Right atrium auricular region (tissue), 2 donors: ENCODE measurements around the gene ABL2. TPM values are rescaled to one million over a fixed set of nuclear protein-coding genes. Genes with fewer than 3 reads are reported as not detected.

Source experiments
- DNase-seq: peaks from one replicate; pipeline ENCODE4 v3.0.0-alpha.2; 2019; ENCODE audit warnings: low spot score
- H3K27ac ChIP-seq, 2 donors: fragments of 200-600 bp; sonication (generic); 1 replicate in 1 of 2; 2 replicates in 1 of 2; pipeline ENCODE4 v1.5.1; 2016 to 2019
- H3K27me3 ChIP-seq, 2 donors: fragments of 200-600 bp; sonication (generic); one replicate each; pipeline versions ENCODE4 v1.5.1 to v1.6.0; 2017 to 2019
- H3K36me3 ChIP-seq: fragments of 200-600 bp; sonication (generic); one replicate; pipeline ENCODE4 v1.5.1; 2016
- H3K4me1 ChIP-seq, 2 donors: fragments of 200-600 bp; sonication (generic); one replicate each; pipeline versions ENCODE4 v1.5.1 to v1.6.0; 2017 to 2019
- H3K4me3 ChIP-seq, 2 donors: fragments of 200-600 bp; sonication (generic); 1 replicate in 1 of 2; 2 replicates in 1 of 2; pipeline ENCODE4 v1.5.1; 2017 to 2019; ENCODE audit warnings: mild to moderate bottlenecking in 1 of 2, moderate library complexity in 1 of 2
- H3K9me3 ChIP-seq, 2 donors: fragments of 200-600 bp; sonication (generic); one replicate each; pipeline ENCODE4 v1.5.1; 2019
- total RNA-seq, 2 donors: library from RNA; depleted of rRNA; stranded (reverse); fragments of >200 nt; gene quantifications; one replicate each; pipeline ENCODE4 v1.1.0, GENCODE V29; 2016
- TF ChIP-seq, protein P1 (sequence below), 2 donors: fragments of 200-600 bp; sonication (generic); IDR thresholded peaks; one replicate each; pipeline ENCODE4 v1.5.1; 2019; ENCODE audit warnings: antibody characterized with exemption in 2 of 2

ABL2 gene
- total RNA-seq, 2 donors from 2014 or later, result 6.3 to 12.1 TPM

DNA sequence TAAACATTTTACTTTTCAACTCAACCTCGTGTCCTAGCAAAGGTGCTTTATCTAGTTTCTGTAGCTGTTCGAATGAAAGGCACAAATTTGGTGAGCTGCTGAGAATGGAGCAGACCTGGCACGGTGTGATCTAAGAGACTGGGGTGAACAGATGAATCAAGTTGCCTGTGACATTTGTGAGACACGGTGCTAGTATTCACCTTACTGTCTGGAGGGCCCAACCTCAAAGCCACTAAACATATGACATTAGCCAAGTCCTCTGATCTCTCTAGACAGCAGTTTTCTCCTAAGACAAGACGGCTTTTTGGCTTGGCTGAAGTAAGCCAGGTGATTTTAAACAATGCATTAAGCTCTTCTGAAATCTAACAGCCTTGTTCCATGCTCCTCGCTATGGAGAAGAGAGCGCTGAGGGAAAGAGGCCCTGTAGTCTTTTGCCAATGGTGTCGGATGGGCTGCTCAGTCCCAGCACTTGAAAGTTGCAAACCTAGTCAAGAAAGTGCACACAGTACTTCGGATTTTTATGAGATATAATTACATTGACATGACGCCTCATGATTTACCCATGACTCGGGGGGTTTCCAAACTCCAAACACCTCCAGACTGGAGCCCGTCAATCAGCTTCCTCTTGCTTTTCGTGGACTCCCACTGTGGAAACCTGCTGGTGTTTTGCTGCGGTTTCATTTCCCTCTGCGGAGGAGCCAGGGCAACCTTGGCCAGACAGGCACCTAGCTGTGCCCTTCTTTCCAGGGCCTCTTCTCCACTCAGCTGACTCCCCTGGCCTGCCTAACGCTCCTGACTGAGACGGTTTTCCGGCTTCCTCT is 148.4 kb downstream of the ABL2 start:
- peaks cover 7% of the 10 kb centered on the region for H3K36me3 ChIP-seq
- peak overlapping the region; percentile 86 to 90 for H3K27ac ChIP-seq
- TF ChIP-seq, protein P1, sequence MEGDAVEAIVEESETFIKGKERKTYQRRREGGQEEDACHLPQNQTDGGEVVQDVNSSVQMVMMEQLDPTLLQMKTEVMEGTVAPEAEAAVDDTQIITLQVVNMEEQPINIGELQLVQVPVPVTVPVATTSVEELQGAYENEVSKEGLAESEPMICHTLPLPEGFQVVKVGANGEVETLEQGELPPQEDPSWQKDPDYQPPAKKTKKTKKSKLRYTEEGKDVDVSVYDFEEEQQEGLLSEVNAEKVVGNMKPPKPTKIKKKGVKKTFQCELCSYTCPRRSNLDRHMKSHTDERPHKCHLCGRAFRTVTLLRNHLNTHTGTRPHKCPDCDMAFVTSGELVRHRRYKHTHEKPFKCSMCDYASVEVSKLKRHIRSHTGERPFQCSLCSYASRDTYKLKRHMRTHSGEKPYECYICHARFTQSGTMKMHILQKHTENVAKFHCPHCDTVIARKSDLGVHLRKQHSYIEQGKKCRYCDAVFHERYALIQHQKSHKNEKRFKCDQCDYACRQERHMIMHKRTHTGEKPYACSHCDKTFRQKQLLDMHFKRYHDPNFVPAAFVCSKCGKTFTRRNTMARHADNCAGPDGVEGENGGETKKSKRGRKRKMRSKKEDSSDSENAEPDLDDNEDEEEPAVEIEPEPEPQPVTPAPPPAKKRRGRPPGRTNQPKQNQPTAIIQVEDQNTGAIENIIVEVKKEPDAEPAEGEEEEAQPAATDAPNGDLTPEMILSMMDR (IDR thresholded peaks at IDR 0.05), result no peak
- no peaks in the 10 kb centered on the region for H3K9me3 ChIP-seq
- no peak for DNase-seq
- no peaks in the 10 kb centered on the region for H3K27me3 ChIP-seq
- peaks cover 0 to 20% of the 10 kb centered on the region in 2 donors for H3K4me1 ChIP-seq
- peak overlapping the region; percentile 83 to 89 for H3K4me3 ChIP-seq

DNA sequence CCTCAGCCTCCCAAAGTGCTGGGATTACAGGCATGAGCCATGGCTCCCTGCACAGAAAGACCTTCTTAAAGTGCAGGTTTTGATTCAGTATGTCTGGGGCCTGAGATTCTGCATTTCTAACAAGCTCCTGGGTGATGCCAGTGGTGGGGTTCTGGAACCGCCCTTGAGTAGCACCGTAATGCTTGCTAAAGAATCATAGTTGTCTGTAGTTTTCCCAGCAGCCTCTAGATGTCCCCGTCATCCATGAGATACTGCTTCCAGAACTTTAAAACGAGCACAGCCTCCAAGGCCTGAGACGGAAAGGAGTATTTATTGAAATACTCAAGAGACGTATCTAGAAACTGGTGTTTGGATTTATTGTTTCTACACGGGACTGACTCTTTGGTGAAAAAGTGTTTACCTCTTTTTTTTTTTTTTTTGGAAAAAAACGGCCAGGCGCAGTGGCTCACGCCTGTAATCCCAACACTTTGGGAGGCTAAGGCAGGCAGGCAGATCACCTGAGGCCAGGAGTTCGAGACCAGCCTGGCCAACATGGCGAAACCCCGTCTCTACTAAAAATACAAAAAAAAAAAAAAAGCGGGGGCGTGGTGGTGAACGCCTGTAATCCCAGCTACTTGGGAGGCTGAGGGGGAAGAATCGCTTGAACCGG is 150.2 kb downstream of the ABL2 start:
- Histone ChIP-seq H3K36me3 (no peaks in the 10 kb centered on the region), H3K4me3 (no peak overlapping the region), H3K4me1 (peaks cover 0 to 20% of the 10 kb centered on the region in 2 donors), H3K27me3 (no peaks in the 10 kb centered on the region), H3K9me3 (no peaks in the 10 kb centered on the region), H3K27ac (no peak overlapping the region)
- TF ChIP-seq, protein P1 (IDR thresholded peaks at IDR 0.05), result peak; percentile 60 to 81
- DNase-seq, result peak; percentile 72

DNA sequence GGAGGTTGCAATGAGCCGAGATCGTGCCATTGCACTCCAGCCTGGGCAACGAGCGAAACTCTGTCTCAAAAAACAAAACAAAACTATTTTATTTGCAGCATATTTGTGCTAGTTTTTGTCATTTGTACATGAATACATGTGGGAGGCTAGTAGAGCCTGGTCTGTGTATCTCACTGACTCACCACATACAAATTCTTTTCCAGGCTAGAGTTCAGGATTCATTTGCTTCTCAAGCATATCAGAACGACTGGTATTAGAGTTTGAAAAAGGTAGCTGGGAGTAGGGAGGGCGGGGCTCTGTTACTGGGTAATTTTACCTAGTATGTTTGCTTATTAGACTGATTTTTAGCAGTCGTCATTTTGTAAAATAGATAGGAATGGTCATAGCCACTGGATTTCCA is 152.1 kb downstream of the ABL2 start:
- peaks cover 0 to 8% of the 10 kb centered on the region in 2 donors for H3K4me1 ChIP-seq
- H3K4me3 ChIP-seq, result no peak overlapping the region
- H3K27ac ChIP-seq, result no peak overlapping the region
- TF ChIP-seq, protein P1 (IDR thresholded peaks at IDR 0.05), result no peak
- no peaks in the 10 kb centered on the region for H3K27me3 ChIP-seq
- peaks cover 6% of the 10 kb centered on the region for H3K36me3 ChIP-seq
- DNase-seq, result no peak
- no peaks in the 10 kb centered on the region for H3K9me3 ChIP-seq

DNA sequence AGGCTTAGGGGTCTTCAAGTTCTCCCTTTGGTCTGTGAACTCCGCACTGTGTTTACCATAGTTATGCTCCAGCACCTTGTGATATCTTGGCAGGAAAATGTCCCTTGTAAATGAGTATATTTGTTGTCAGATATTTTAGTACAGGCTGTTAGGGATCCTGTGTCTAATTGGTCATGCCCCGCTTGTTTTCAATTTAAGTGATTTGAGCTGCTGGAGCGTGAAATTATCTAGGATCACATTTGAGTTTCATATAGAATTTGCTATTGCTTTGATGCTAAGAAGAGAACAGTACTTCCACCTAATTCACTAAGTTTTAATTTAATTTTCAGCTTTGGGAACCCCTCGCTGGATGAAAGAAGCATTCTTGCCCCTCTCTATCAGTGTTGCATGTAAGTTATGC is 163.0 kb downstream of the ABL2 start:
- TF ChIP-seq, protein P1 (IDR thresholded peaks at IDR 0.05), result no peak
- H3K27me3 ChIP-seq, result no peaks in the 10 kb centered on the region
- H3K36me3 ChIP-seq, result peaks cover 21% of the 10 kb centered on the region
- DNase-seq, result no peak
- no peaks in the 10 kb centered on the region for H3K9me3 ChIP-seq
- no peak overlapping the region for H3K27ac ChIP-seq
- no peaks in the 10 kb centered on the region for H3K4me1 ChIP-seq
- no peak overlapping the region for H3K4me3 ChIP-seq

DNA sequence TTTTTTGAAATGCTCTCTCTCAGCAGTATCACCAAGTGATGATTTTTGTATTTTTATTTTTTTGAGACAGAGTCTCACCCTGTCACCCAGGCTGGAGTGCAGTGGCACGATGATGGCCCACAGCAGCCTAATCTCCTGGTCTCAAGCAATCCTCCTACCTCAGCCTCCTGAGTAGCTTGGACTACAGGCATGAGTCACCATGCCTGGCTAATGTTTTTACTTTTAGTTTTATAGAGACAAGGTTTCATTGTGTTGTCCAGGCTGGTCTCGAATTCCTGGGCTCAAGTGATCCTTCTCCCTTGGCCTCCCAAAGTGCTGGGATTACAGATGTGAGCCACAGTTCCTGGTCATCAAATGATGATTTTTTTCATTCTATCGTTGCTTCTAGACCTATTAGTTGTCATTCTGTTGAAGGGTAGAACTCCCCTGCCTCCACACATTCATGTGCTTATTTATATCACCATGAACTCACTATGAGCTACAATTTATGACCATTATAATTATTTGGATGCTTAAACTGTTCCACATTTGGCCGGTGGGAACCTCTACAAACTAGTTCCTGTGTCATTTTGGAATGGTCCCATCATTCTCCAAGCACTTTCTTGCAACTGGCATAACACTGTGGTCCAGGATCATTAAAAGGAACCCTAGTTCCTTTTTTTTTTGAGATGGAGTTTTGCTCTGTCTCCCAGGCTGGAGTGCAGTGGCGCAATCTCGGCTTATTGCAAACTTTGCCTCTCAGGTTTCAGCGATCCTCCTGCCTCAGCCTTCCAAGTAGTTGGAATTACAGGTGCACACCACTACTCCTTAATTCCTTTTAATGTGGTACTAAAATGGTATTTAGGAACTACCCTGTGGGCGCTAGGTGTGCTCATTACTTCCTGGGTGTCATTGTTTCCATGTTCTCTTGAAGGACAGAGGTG is 167.9 kb downstream of the ABL2 start:
- DNase-seq, result no peak
- Histone ChIP-seq H3K27ac (no peak overlapping the region), H3K9me3 (no peaks in the 10 kb centered on the region), H3K4me3 (no peak overlapping the region), H3K4me1 (no peaks in the 10 kb centered on the region), H3K27me3 (no peaks in the 10 kb centered on the region), H3K36me3 (peaks cover 14% of the 10 kb centered on the region)
- TF ChIP-seq, protein P1 (IDR thresholded peaks at IDR 0.05), result no peak
